PC-9 (cell line): ENCODE results near the gene CHST14. TPM values are rescaled to one million over a fixed set of nuclear protein-coding genes. Genes with fewer than 3 reads are reported as not detected.

Experiments
- BruUV-seq: library from RNA; stranded (reverse); fragments of 400-500 nt; replicated peaks from 2 replicates; lab custom pipeline; 2021; lab: Mats Ljungman, UMichigan
- CTCF ChIA-PET: fragments of 300-600 bp; sonication (Branson Sonifier 250); formaldehyde crosslinking; loops from one replicate; lab custom pipeline; 2022; ENCODE audit warnings: antibody characterized with exemption; lab: Charles Lee
- POLR2A ChIA-PET: fragments of 300-600 bp; sonication (Branson Sonifier 250); formaldehyde crosslinking; loops from one replicate; lab custom pipeline; 2022; ENCODE audit warnings: antibody characterized with exemption; ENCODE audit not compliant: unreplicated experiment; lab: Charles Lee
- DNase-seq, 2 experiments: peaks; one replicate each; pipeline versions ENCODE4 v3.0.0 to v3.0.0-alpha.2; 2015 to 2022; ENCODE audit warnings: mixed read lengths in 1 of 2
- H2AFZ ChIP-seq: fragments of 200-600 bp; sonication (generic); 2 replicates; pipeline ENCODE4 v1.8.1; 2017; ENCODE audit warnings: antibody characterized with exemption
- H3F3A ChIP-seq: fragments of 200-600 bp; sonication (generic); 2 replicates; pipeline ENCODE4 v1.8.1; 2017; ENCODE audit warnings: antibody characterized with exemption, mild to moderate bottlenecking, low read depth; ENCODE audit not compliant: insufficient read depth
- H3K27ac ChIP-seq: fragments of 200-600 bp; sonication (generic); 2 replicates; pipeline ENCODE4 v1.6.1; 2016; ENCODE audit warnings: mixed run types
- H3K27me3 ChIP-seq: fragments of 200-600 bp; sonication (generic); 2 replicates; pipeline ENCODE4 v1.6.1; 2016; ENCODE audit warnings: low read depth, mixed run types; ENCODE audit not compliant: insufficient read depth
- H3K36me3 ChIP-seq: fragments of 200-600 bp; sonication (generic); 2 replicates; pipeline ENCODE4 v1.6.1; 2016; ENCODE audit warnings: low read depth, mixed run types
- H3K4me1 ChIP-seq: fragments of 200-600 bp; sonication (generic); replicated peaks from 2 replicates; pipeline ENCODE4 v1.6.1; 2016; ENCODE audit warnings: mixed run types; ENCODE audit not compliant: insufficient read depth
- H3K4me2 ChIP-seq: fragments of 200-600 bp; sonication (generic); 2 replicates; pipeline ENCODE4 v1.6.1; 2017; ENCODE audit warnings: mixed run types
- H3K4me3 ChIP-seq: fragments of 200-600 bp; sonication (generic); 2 replicates; pipeline ENCODE4 v1.6.1; 2016; ENCODE audit warnings: mixed run types
- H3K79me2 ChIP-seq: fragments of 200-600 bp; sonication (generic); 2 replicates; pipeline ENCODE4 v1.6.1; 2017; ENCODE audit warnings: low read depth, mixed run types
- H3K9me2 ChIP-seq: fragments of 200-600 bp; sonication (generic); 2 replicates; pipeline ENCODE4 v1.8.1; 2017; ENCODE audit warnings: mild to moderate bottlenecking; ENCODE audit not compliant: insufficient read depth
- H3K9me3 ChIP-seq: fragments of 200-600 bp; sonication (generic); 2 replicates; pipeline ENCODE4 v1.8.1; 2016; ENCODE audit warnings: low read depth; ENCODE audit not compliant: insufficient read depth
- H4K20me1 ChIP-seq: fragments of 200-600 bp; sonication (generic); 2 replicates; pipeline ENCODE4 v1.8.1; 2017; ENCODE audit not compliant: insufficient read depth
- EZH2 ChIP-seq: fragments of 200-600 bp; sonication (generic); IDR thresholded peaks from 2 replicates; pipeline ENCODE4 v1.8.0; 2017; ENCODE audit warnings: antibody characterized with exemption, low read depth
- intact Hi-C: fragments of 100-400 bp; cut with micrococcal nuclease; formaldehyde crosslinking; loops from one replicate; pipeline ENCODE4 v1.10.0; 2022; ENCODE audit not compliant: unreplicated experiment
- total RNA-seq: library from RNA; stranded (reverse); gene quantifications from 2 replicates; pipeline ENCODE4 v1.2.3, GENCODE V29; 2021
- TF ChIP-seq, protein P1 (sequence below): fragments of 200-600 bp; sonication (generic); conservative IDR thresholded peaks from 2 replicates; pipeline ENCODE4 v1.6.1; 2017; ENCODE audit warnings: mixed run types, antibody characterized with exemption, mild to moderate bottlenecking, moderate library complexity

Gene CHST14
- total RNA-seq, 1 experiment from 2014 or later, result 34.3 TPM

DNA sequence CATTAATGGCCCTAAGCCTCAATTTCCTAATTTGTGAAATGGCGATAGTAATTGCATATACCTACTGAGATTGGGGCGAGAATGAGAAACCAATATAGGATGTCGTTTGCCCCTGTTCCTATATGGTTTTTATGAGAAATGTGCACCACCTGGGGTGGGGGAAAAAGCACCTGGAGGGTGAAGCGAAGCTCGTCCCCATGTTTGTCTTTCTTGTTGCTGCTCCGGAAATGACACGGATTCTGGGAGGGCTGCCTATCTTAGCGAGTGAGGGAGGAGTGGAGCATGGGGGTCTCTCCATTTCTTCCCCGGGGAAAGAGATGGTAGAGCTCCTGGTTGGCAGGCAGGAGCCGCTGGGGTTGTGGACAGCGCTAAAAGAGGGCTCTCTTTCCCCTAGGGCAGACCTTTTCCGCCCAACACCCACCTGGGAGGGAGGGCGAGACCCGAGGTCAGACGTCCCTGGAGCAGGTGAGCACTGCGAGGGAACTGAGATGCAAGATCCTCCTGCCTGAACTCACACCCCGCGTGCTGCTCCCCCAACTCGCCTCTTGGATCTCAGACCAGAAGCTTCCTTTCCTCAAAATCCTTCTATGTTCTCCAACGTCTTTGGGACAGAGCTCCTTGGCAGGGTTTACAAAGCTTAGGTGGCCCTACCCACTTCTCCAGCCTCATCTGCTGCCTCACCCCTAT is 35.6 kb upstream of the CHST14 start:
- POLR2A ChIA-PET, result no interaction called here

DNA sequence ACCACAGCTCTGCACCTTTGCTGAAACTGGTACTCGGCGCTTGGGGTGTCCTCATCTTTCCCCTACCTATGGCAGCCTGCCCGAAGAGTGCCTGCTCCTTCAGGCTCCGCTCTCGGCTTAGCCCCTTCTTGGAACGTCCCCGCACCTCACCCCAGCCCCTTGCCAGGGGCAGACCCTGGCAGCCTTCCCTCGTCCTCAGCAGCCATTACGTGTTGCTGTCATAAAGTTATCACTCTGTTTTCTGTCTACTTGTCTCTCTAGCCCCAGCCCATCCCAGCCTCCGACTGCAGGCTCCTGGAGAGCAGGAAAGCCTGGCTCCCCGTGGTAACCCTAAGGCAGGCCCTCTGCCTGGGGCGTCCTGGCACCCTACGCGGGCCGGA is 35.1 kb upstream of the CHST14 start:
- intact Hi-C loops, result no loop called here
- TF ChIP-seq EZH2, result no peak
- TF ChIP-seq, protein P1, sequence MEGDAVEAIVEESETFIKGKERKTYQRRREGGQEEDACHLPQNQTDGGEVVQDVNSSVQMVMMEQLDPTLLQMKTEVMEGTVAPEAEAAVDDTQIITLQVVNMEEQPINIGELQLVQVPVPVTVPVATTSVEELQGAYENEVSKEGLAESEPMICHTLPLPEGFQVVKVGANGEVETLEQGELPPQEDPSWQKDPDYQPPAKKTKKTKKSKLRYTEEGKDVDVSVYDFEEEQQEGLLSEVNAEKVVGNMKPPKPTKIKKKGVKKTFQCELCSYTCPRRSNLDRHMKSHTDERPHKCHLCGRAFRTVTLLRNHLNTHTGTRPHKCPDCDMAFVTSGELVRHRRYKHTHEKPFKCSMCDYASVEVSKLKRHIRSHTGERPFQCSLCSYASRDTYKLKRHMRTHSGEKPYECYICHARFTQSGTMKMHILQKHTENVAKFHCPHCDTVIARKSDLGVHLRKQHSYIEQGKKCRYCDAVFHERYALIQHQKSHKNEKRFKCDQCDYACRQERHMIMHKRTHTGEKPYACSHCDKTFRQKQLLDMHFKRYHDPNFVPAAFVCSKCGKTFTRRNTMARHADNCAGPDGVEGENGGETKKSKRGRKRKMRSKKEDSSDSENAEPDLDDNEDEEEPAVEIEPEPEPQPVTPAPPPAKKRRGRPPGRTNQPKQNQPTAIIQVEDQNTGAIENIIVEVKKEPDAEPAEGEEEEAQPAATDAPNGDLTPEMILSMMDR, result no peak
- DNase-seq, result no peak
- no peaks in the 10 kb centered on the region for H3K9me2 ChIP-seq
- H3K36me3 ChIP-seq, result no peaks in the 10 kb centered on the region
- H2AFZ ChIP-seq, result no peak overlapping the region
- H3K27ac ChIP-seq, result no peak overlapping the region
- no peaks in the 10 kb centered on the region for H3K9me3 ChIP-seq
- no peaks in the 10 kb centered on the region for H3K79me2 ChIP-seq
- ChIA-PET POLR2A (no interaction called here), CTCF (no interaction called here)
- H3K4me1 ChIP-seq, result peaks cover 9% of the 10 kb centered on the region; the same call in 1 of the 2 replicates
- H3F3A ChIP-seq, result peaks cover 6% of the 10 kb centered on the region; the same call in 1 of the 2 replicates
- no peaks in the 10 kb centered on the region for H3K27me3 ChIP-seq
- no TSS peak for BruUV-seq
- no peak overlapping the region for H3K4me3 ChIP-seq
- H3K4me2 ChIP-seq, result no peak overlapping the region
- no peaks in the 10 kb centered on the region for H4K20me1 ChIP-seq

More for the DNA sequence above, 35.6 kb upstream of the CHST14 start:
- H3K79me2 ChIP-seq, result no peaks in the 10 kb centered on the region
- H4K20me1 ChIP-seq, result no peaks in the 10 kb centered on the region
- H3K36me3 ChIP-seq, result no peaks in the 10 kb centered on the region
- no peak for DNase-seq
- TF ChIP-seq EZH2, result no peak
- TF ChIP-seq, protein P1, result no peak
- intact Hi-C loops, result no loop called here
- H2AFZ ChIP-seq, result no peak overlapping the region
- H3K9me3 ChIP-seq, result no peaks in the 10 kb centered on the region
- H3K27me3 ChIP-seq, result no peaks in the 10 kb centered on the region
- H3K4me1 ChIP-seq, result peaks cover 9% of the 10 kb centered on the region; the same call in 1 of the 2 replicates
- H3K4me3 ChIP-seq, result no peak overlapping the region
- no peak overlapping the region for H3K4me2 ChIP-seq
- H3F3A ChIP-seq, result peaks cover 5% of the 10 kb centered on the region; the same call in 1 of the 2 replicates
- no peak overlapping the region for H3K27ac ChIP-seq
- BruUV-seq, result no TSS peak
- H3K9me2 ChIP-seq, result no peaks in the 10 kb centered on the region
- CTCF ChIA-PET, result no interaction called here

DNA sequence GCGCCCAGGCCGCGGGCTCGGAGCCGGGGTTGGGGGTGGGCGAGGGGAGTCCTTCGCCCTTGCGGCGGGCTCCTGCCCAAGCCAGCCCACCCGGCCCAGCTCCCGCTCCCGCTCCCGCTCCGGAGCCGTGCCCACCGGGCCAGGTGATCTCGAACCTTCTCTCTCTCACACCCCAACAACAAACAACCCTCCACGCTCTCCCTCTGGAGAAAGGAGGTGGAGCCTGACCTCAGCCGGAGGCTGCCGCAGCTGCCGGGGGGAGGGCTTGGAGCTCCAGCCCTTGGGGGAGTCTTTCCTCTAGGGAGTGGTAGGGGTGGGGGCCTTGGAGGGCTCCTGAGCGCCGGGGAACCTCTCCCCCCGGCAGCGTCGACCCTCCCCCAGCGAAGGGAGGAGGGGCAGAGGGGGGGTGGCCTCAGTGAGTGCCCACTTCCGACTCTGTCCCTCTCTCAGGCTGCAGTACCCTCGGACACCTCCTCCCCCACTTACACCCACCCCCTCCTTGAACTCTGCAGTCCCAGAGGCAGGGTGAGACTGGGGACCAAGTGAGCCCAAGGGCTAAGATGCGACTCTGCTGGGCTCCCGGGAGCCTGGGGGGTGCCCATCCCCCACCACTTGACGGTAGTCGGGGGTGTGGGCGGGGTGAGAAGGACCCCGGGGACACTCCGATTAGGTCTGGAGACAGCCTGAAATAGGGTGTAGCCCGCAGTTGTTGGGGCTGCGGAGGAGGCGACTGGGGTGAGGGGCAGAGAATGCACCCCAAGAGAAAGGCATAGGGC is 34.5 kb upstream of the CHST14 start:
- peaks cover 9% of the 10 kb centered on the region; the same call in 1 of the 2 replicates for H3K4me1 ChIP-seq
- no peaks in the 10 kb centered on the region for H3K36me3 ChIP-seq
- H3K4me2 ChIP-seq, result peak overlapping the region; percentile 3; the same call in 1 of the 2 replicates
- ChIA-PET CTCF (interaction anchor here (0.5 kb wide), 2 partner anchors 154 to 1157 kb away, joined by 3 to 14 read pairs; no protein-coding TSS in a partner anchor), POLR2A (no interaction called here)
- DNase-seq, result no peak
- TF ChIP-seq, protein P1, result no peak
- TF ChIP-seq EZH2, result no peak
- BruUV-seq, result no TSS peak
- no peaks in the 10 kb centered on the region for H3K9me3 ChIP-seq
- no peaks in the 10 kb centered on the region for H4K20me1 ChIP-seq
- no peaks in the 10 kb centered on the region for H3K27me3 ChIP-seq
- H3K79me2 ChIP-seq, result no peaks in the 10 kb centered on the region
- no peak overlapping the region for H3K27ac ChIP-seq
- no peak overlapping the region for H3K4me3 ChIP-seq
- H2AFZ ChIP-seq, result no peak overlapping the region
- H3K9me2 ChIP-seq, result no peaks in the 10 kb centered on the region
- peaks cover 6% of the 10 kb centered on the region; the same call in 1 of the 2 replicates for H3F3A ChIP-seq
- intact Hi-C loops, result no loop called here
